Tibial nerve (tissue), 4 donors: ENCODE data around the gene GRIN1. TPM values are rescaled to one million over a fixed set of nuclear protein-coding genes. Genes with fewer than 3 reads are reported as not detected.

Source experiments
- DNase-seq, 2 donors: peaks; one replicate each; pipeline ENCODE4 v3.0.0-alpha.2; 2019; ENCODE audit warnings: low spot score in 2 of 2
- H3K27ac ChIP-seq, 4 donors: fragments of 200-600 bp; sonication (generic) in 3 of 4; one replicate each; pipeline ENCODE4 v1.5.1; 2017 to 2019; ENCODE audit warnings: mild to moderate bottlenecking in 1 of 4
- H3K27me3 ChIP-seq, 2 donors: fragments of 200-600 bp; sonication (generic) in 1 of 2; one replicate each; pipeline versions ENCODE4 v1.5.1 to v1.6.0; 2017 to 2019
- H3K36me3 ChIP-seq, 3 donors: fragments of 200-600 bp; sonication (generic); one replicate each; pipeline ENCODE4 v1.5.1; 2018 to 2019
- H3K4me1 ChIP-seq, 4 donors: fragments of 200-600 bp; sonication (generic) in 3 of 4; one replicate each; pipeline ENCODE4 v1.5.1; 2017 to 2019
- H3K4me3 ChIP-seq, 4 donors: fragments of 200-600 bp; sonication (generic) in 3 of 4; one replicate each; pipeline ENCODE4 v1.5.1; 2017 to 2019; ENCODE audit warnings: mild to moderate bottlenecking in 1 of 4, moderate library complexity in 1 of 4
- H3K9me3 ChIP-seq, 4 donors: fragments of 200-600 bp; sonication (generic) in 3 of 4; one replicate each; pipeline ENCODE4 v1.5.1; 2017 to 2019
- CTCF ChIP-seq, 5 experiments: fragments of 200-600 bp in 3 of 5; fragments of 450-650 bp in 2 of 5; sonication (generic) in 3 of 5; IDR thresholded peaks; one replicate each; pipeline ENCODE4 v1.5.1; 2016 to 2019; ENCODE audit warnings: antibody characterized with exemption in 5 of 5, mild to moderate bottlenecking in 3 of 5, moderate library complexity in 2 of 5
- EP300 ChIP-seq, 2 donors: sonication (generic); formaldehyde crosslinking; IDR thresholded peaks; one replicate each; pipeline ENCODE4 v1.6.1; 2017; ENCODE audit warnings: antibody characterized with exemption in 2 of 2, mild to moderate bottlenecking in 1 of 2
- POLR2A ChIP-seq, 2 donors: fragments of 450-650 bp; IDR thresholded peaks; one replicate each; pipeline ENCODE4 v1.6.1; 2017; ENCODE audit warnings: antibody characterized with exemption in 2 of 2, mild to moderate bottlenecking in 2 of 2, moderate library complexity in 2 of 2
- WGBS, 2 donors: methylation state at CpG; one replicate each; pipeline ENCODE4 v1.1.5; 2018; 5-methylcytosine and 5-hydroxymethylcytosine counted together
- total RNA-seq, 4 donors: library from RNA; depleted of rRNA; stranded (reverse); fragments of >200 nt; gene quantifications; one replicate each; pipeline ENCODE4 v1.1.0, GENCODE V29; 2016

GRIN1 gene
- total RNA-seq, 4 donors from 2014 or later, result 0.21 TPM; not detected in 3

GRCh38 chr9:137136261-137136880, 2.6 kb upstream of the GRIN1 start:
- H3K4me3 ChIP-seq, result no peak overlapping the region
- no peak for TF ChIP-seq POLR2A (IDR thresholded peaks at IDR 0.05)
- TF ChIP-seq EP300 (IDR thresholded peaks at IDR 0.05), result no peak
- TF ChIP-seq CTCF (IDR thresholded peaks at IDR 0.05), result no peak
- H3K27me3 ChIP-seq, result peaks cover 0 to 77% of the 10 kb centered on the region in 2 donors
- H3K4me1 ChIP-seq, result peaks cover 0 to 6% (median 0%) of the 10 kb centered on the region in 4 donors
- peaks cover 0 to 12% (median 0%) of the 10 kb centered on the region in 4 donors for H3K9me3 ChIP-seq
- no peak for DNase-seq
- no peak overlapping the region for H3K27ac ChIP-seq
- 28 to 32% methylated on average over 17 to 19 of the region's 27 CpGs for WGBS, 2 donors
- no peaks in the 10 kb centered on the region for H3K36me3 ChIP-seq

GRCh38 chr9:137136881-137137607, 1.9 kb upstream of the GRIN1 start:
- Histone ChIP-seq H3K9me3 (peaks cover 0 to 7% (median 0%) of the 10 kb centered on the region in 4 donors), H3K4me1 (peaks cover 0 to 6% (median 0%) of the 10 kb centered on the region in 4 donors), H3K27me3 (peaks cover 0 to 83% of the 10 kb centered on the region in 2 donors), H3K27ac (no peak overlapping the region), H3K4me3 (no peak overlapping the region), H3K36me3 (no peaks in the 10 kb centered on the region)
- TF ChIP-seq POLR2A (IDR thresholded peaks at IDR 0.05) (no peak), EP300 (IDR thresholded peaks at IDR 0.05) (no peak), CTCF (IDR thresholded peaks at IDR 0.05) (no peak)
- DNase-seq, result no peak
- WGBS, 2 donors, result 68 to 74% methylated on average over 22 to 23 of the region's 23 CpGs

- 5 to 8% methylated on average over 18 to 24 of the region's 25 CpGs for WGBS, 2 donors
- Histone ChIP-seq H3K27ac (no peak overlapping the region), H3K4me1 (peaks cover 0 to 6% (median 0%) of the 10 kb centered on the region in 4 donors), H3K4me3 (no peak overlapping the region), H3K27me3 (peaks cover 0 to 93% of the 10 kb centered on the region in 2 donors), H3K9me3 (no peaks in the 10 kb centered on the region), H3K36me3 (no peaks in the 10 kb centered on the region)
- no peak for TF ChIP-seq CTCF (IDR thresholded peaks at IDR 0.05)
- TF ChIP-seq EP300 (IDR thresholded peaks at IDR 0.05), result no peak
- no peak for TF ChIP-seq POLR2A (IDR thresholded peaks at IDR 0.05)
- DNase-seq, result no peak
Measured at GRCh38 chr9:137138058-137138721, 764 bp upstream of the GRIN1 start.

- TF ChIP-seq POLR2A (IDR thresholded peaks at IDR 0.05) (no peak), CTCF (IDR thresholded peaks at IDR 0.05) (no peak), EP300 (IDR thresholded peaks at IDR 0.05) (no peak)
- no peak overlapping the region for H3K27ac ChIP-seq
- WGBS, 2 donors, result 29 to 51% methylated on average over 22 to 36 of the region's 37 CpGs
- no peak for DNase-seq
- peaks cover 0 to 94% of the 10 kb centered on the region in 2 donors for H3K27me3 ChIP-seq
- H3K36me3 ChIP-seq, result no peaks in the 10 kb centered on the region
- peaks cover 0 to 6% (median 0%) of the 10 kb centered on the region in 4 donors for H3K4me1 ChIP-seq
- H3K4me3 ChIP-seq, result no peak overlapping the region
- H3K9me3 ChIP-seq, result no peaks in the 10 kb centered on the region
Measured at GRCh38 chr9:137139468-137140150, 655 bp downstream of the GRIN1 start.
